ENCODE measurements around the gene PTPRT.

DNA sequence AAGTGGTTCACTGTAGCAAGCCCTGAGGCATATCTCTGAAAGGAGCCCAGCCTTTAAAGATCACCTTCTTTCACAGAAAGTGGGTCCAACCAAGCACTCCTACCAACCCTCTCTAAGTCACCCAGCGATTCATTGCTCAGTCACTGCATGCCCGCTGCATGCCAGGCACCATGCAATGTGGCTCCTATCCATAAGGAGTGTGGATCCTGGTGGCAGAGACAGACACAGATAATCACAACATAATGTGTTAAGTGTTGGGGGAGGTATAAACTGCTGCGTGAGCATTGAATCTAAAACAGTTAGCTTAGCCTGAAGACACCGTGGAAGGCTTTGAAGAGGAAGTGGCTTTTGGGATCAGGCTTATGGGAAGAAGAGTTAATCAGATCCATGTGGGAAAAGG is 659.5 kb downstream of the PTPRT start:
- TF ChIP-seq CTCF (IDR thresholded peaks at IDR 0.05) (no peak), POLR2A (IDR thresholded peaks at IDR 0.05) (no peak), EP300 (IDR thresholded peaks at IDR 0.05) (no peak)

Data from suprapubic skin (tissue), 3 donors.